Activated T-helper 17 cell treated with anti-CD3 and anti-CD28 coated beads, Interleukin-2, amount 50 U/mL, for 72 hours (primary cell): ENCODE measurements around the gene KERA. TPM values are rescaled to one million over a fixed set of nuclear protein-coding genes. Genes with fewer than 3 reads are reported as not detected.

ENCODE experiments used
- ATAC-seq: fragments of 150-1000 bp; cut with Tn5 transposase; replicated peaks from 2 replicates; pipeline ENCODE4 v1.10.0; 2021; ENCODE audit warnings: mild to moderate bottlenecking, moderate library complexity
- H3K27ac Mint-ChIP-seq: one replicate; pipeline ENCODE4 v1.8.0; 2022; ENCODE audit warnings: mixed read lengths
- H3K27me3 Mint-ChIP-seq: one replicate; pipeline ENCODE4 v1.8.0; 2022; ENCODE audit warnings: mixed read lengths
- H3K36me3 Mint-ChIP-seq: one replicate; pipeline ENCODE4 v1.8.0; 2022; ENCODE audit warnings: low read depth, mild to moderate bottlenecking, mixed read lengths
- H3K4me1 Mint-ChIP-seq: one replicate; pipeline ENCODE4 v1.8.0; 2022; ENCODE audit warnings: mixed read lengths
- H3K4me3 Mint-ChIP-seq: one replicate; pipeline ENCODE4 v1.8.0; 2022; ENCODE audit warnings: mild to moderate bottlenecking, mixed read lengths
- H3K9me3 Mint-ChIP-seq: one replicate; pipeline ENCODE4 v1.8.0; 2022; ENCODE audit warnings: mixed read lengths
- total RNA-seq, 2 donors: library from RNA; stranded (reverse); gene quantifications; one replicate each; pipeline ENCODE4 v1.2.3, GENCODE V29; 2022

Gene KERA
- total RNA-seq, 2 donors from 2014 or later: not detected

DNA sequence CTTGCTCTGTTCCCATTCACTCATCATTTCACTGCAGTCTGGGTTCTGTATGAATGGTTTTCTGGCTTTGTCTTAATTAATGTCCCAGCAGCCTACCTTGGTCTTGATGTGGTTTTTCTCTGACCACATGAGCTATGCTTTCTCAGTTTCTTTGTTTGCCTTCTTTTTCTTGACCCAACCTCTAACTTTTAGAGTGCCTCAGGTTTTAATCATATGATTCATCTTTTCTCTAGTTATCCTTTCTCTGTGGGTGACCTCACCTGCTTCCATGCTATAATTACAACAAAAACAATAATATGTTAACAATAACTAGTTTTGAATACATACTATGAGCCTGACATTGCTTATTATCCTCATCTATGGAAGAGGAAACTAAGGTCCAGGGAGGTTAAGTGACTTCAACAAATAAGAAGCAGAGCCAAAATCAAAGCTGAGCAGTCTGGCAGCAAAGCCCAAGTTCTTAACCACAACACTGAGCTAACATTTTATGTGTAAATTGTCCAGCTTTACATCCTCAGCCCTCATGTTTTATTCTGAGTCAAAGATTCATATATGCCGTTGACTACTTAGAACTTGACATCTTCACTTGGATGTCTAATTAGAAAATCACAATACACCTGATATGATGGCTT, 48.4 kb downstream of the KERA start:
- peak; percentile 75 for ATAC-seq
- H3K27me3 Mint-ChIP-seq: peaks cover 15% of the 10 kb centered on the region
- H3K27ac Mint-ChIP-seq: no peak overlapping the region

DNA sequence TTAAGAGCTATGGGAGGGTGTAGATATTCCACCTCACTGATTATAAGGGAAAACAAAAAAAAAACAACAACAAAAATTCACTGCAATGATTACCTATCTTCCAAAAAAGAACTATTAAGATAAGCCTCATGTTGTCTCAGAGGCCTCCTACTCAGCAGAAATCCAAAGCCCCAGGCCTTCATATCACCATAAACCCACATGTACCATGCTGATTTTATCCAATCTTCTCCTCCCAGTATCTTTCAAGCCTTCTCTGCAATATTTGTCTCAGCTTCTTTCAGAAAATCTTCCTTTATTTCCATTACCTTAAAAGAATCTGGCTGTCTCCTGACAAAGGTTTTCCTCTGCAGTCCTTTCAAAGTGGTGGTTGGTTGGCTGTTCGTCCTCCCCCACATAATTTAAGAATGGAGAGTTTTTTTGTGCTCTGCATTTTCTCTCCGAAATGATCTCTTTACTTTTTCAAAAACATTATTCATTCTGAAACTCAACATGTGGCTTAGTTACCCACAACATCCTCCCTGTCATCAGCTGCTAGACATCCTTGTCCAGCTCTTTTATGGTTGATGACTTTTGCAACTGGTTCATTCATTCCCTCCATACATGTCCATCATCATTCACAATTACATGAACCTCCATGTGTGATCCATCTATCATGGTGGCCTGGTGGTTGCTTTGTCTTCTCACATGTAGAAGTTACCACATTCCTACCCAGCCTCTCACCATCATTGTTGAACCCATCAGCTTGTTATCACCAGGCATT, 50.1 kb downstream of the KERA start:
- Mint-ChIP-seq H3K27me3 (peaks cover 8% of the 10 kb centered on the region), H3K4me1 (peaks cover 7% of the 10 kb centered on the region), H3K9me3 (no peaks in the 10 kb centered on the region), H3K27ac (peak overlapping the region; percentile 8), H3K36me3 (no peaks in the 10 kb centered on the region), H3K4me3 (no peak overlapping the region)
- peak; percentile 89 for ATAC-seq

More for the DNA sequence above, 48.4 kb downstream of the KERA start:
- no peaks in the 10 kb centered on the region for H3K36me3 Mint-ChIP-seq
- peaks cover 7% of the 10 kb centered on the region for H3K4me1 Mint-ChIP-seq
- H3K4me3 Mint-ChIP-seq: no peak overlapping the region
- no peaks in the 10 kb centered on the region for H3K9me3 Mint-ChIP-seq

DNA sequence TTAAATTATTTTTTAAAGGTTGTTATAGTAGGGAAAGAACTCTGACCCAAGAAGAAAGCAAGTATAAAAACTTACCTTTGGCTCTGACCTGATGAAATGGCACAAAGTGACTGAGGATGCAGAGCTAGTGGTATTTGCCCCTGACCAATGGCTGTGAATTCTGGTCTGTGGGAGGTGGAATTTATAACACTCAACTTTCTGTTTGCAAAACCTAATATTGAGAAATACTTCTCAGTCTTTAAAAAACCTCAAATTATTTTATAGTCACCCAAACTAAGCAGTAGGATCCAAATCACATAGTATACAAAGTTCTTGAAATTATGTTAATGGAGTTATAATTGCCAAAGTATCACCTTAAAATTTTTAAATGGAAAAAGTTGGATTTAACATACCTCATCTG, 53.0 kb downstream of the KERA start, which contains the start of gene EPYC:
Gene EPYC, minus strand, starts transcription at position 101 of the 400 bp plus-strand sequence. CDS start 2,407 bp downstream, outside the sequence.
- Mint-ChIP-seq H3K36me3 (no peaks in the 10 kb centered on the region), H3K9me3 (no peaks in the 10 kb centered on the region), H3K4me1 (peaks cover 7% of the 10 kb centered on the region), H3K27me3 (peaks cover 4% of the 10 kb centered on the region), H3K27ac (no peak within 1 kb of the TSS), H3K4me3 (no peak within 1 kb of the TSS)
- no peak for ATAC-seq

DNA sequence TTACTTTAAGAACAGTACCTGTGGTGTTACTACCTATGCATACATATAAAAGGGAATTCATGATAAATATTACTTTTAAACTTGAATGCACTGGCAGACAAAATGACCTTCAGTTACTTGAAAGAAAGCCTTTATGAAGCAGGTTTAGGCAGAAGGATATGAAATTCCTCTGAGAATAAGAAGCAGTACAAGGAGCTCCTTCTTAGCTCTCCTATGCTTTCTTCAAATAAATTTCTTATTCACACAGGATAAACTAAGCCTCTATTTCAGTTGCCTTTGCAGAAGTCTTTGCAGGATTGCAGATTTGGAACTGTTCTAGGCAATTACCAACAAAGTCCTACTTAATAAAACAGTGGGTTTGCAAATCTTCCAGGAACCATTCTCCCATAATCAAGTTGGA, 54.1 kb downstream of the KERA start:
- ATAC-seq: no peak
- no peak overlapping the region for H3K4me3 Mint-ChIP-seq

DNA sequence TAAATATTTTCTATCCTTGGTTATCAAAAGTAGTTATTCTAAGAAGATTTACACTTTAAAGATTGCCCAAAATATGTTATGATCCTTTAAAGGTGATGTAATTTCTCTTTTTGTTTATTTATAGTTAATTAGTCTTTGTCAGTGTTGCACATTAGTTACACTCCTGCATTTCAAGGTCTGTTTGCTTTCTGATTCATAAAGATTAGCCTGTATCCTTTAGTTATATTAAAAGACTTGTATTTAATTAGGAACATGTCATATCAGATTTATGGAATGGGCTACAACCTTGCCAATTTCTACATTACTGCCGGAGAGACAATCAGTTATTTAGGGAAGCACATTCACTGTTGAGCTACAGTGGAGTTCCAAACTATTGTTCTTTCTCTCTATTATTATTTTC, 56.5 kb downstream of the KERA start:
- Mint-ChIP-seq H3K4me1 (no peaks in the 10 kb centered on the region), H3K27ac (no peak overlapping the region)
- no peak for ATAC-seq

More for the DNA sequence above, 54.1 kb downstream of the KERA start:
- Mint-ChIP-seq H3K4me1 (peaks cover 7% of the 10 kb centered on the region), H3K27me3 (peaks cover 4% of the 10 kb centered on the region), H3K27ac (no peak overlapping the region), H3K9me3 (no peaks in the 10 kb centered on the region), H3K36me3 (no peaks in the 10 kb centered on the region)

More for the DNA sequence above, 56.5 kb downstream of the KERA start:
- Mint-ChIP-seq H3K4me3 (no peak overlapping the region), H3K36me3 (no peaks in the 10 kb centered on the region), H3K27me3 (peaks cover 4% of the 10 kb centered on the region), H3K9me3 (no peaks in the 10 kb centered on the region)

Other genes with a start within 250 kb of the KERA start
- not detected for gene CCER1, start 102.8 kb downstream of the KERA start, total RNA-seq
- not detected for gene EPYC, start 53.1 kb downstream of the KERA start, total RNA-seq
- not detected for gene LUM, start 53.5 kb upstream of the KERA start, total RNA-seq
- gene DCN, start 124.8 kb upstream of the KERA start, total RNA-seq: not detected